Measurements from ENCODE around the gene TMEM131L.
"Not testable (repeated sequence)": the region's sequence is repeated elsewhere in the genome, so short reads cannot be mapped to it uniquely, and the experiment has no call there.

The TMEM131L gene

DNA sequence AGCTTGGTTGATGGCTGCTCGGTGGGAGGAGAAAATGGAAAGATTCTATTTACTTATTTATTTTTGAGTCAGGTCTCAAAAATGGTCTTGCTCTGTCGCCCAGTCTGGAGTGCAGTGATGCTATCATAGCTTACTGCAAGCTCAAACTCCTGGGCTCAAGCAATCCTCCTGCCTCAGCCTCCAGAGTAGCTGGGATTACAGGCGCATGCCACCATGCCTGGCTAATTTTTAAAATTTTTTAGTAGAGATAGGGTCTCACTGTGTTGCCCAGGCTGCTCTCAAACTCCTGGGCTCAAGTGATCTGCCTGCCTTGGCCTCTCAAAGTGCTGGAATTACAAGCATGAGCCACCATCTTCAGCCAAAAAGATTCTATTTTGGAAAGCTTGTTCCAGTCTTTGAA, 82.7 kb downstream of the TMEM131L start:
- H3K4me3 ChIP-seq (ENCODE audit: control insufficient read depth in 1 of 7, extremely low read depth in 1 of 7, insufficient read depth in 4 of 7, low read depth in 2 of 7, low read length in 6 of 7); H3K9me3 ChIP-seq (ENCODE audit: control extremely low read depth in 1 of 5, control insufficient read depth in 4 of 5, insufficient read depth in 2 of 5, low read depth in 1 of 5, low read length in 4 of 5); H3K36me3 ChIP-seq (ENCODE audit: control insufficient read depth in 4 of 4, insufficient read depth in 4 of 4, low read length in 3 of 4); H3K27ac ChIP-seq (ENCODE audit: insufficient read depth in 1 of 2, low read depth in 1 of 2, low read length in 2 of 2, poor library complexity in 1 of 2, severe bottlenecking in 2 of 2); H3K27me3 ChIP-seq (replicated peaks in 2 of 5; ENCODE audit: control insufficient read depth in 4 of 5, insufficient read depth in 5 of 5, low read length in 4 of 5); CTCF ChIA-PET; H3K4me1 ChIP-seq (ENCODE audit: control extremely low read depth in 1 of 4, control insufficient read depth in 4 of 4, insufficient read depth in 4 of 4, low read length in 3 of 4); DNase-seq: not testable (repeated sequence)
- 92% methylated on average over 2 of the region's 3 CpGs for WGBS (ENCODE audit: insufficient coverage)
- POLR2A ChIA-PET: interaction anchor here (0.6 kb wide), 1 partner anchor 170 kb away, joined by 3 read pairs; no protein-coding TSS in a partner anchor

DNA sequence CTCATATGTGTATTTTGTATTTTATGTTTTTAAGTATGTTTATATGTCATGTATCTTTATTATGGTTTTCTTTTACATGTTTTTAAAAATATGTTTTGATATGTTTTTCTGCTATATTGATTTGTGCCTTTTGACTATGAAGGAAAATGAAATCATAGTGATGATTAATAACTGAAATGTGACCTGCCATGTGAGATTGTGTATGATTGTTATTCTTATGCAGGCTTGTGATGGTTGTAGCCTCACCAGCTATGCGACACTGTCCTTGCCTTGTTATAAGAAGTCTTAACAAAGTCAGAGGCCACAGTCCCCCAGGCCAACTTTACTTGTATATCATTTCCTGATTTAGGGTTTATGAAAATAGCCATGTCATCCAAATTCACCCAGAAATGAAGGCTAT, 83.2 kb downstream of the TMEM131L start:
- whole genome bisulfite sequencing (ENCODE audit: insufficient coverage): no CpG with 5 or more reads among the region's 1 CpG
- no peaks in the 10 kb centered on the region for H3K9me3 ChIP-seq (ENCODE audit: control extremely low read depth in 1 of 5, control insufficient read depth in 4 of 5, insufficient read depth in 2 of 5, low read depth in 1 of 5, low read length in 4 of 5)
- no peak overlapping the region for H3K4me3 ChIP-seq (ENCODE audit: control insufficient read depth in 1 of 7, extremely low read depth in 1 of 7, insufficient read depth in 4 of 7, low read depth in 2 of 7, low read length in 6 of 7)
- H3K27ac ChIP-seq (ENCODE audit: insufficient read depth in 1 of 2, low read depth in 1 of 2, low read length in 2 of 2, poor library complexity in 1 of 2, severe bottlenecking in 2 of 2): no peak overlapping the region
- DNase-seq: peak in 2 of 3 donors; percentile 30 to 34
- ChIA-PET POLR2A (interaction anchor here (0.6 kb wide), 1 partner anchor 170 kb away, joined by 3 read pairs; no protein-coding TSS in a partner anchor), CTCF (no interaction called here)
- peaks cover 0 to 4% (median 0%) of the 10 kb centered on the region in 4 experiments for H3K4me1 ChIP-seq (ENCODE audit: control extremely low read depth in 1 of 4, control insufficient read depth in 4 of 4, insufficient read depth in 4 of 4, low read length in 3 of 4)
- peaks cover 0 to 5% (median 0%) of the 10 kb centered on the region in 4 experiments for H3K36me3 ChIP-seq (ENCODE audit: control insufficient read depth in 4 of 4, insufficient read depth in 4 of 4, low read length in 3 of 4)
- no peaks in the 10 kb centered on the region for H3K27me3 ChIP-seq (replicated peaks in 2 of 5; ENCODE audit: control insufficient read depth in 4 of 5, insufficient read depth in 5 of 5, low read length in 4 of 5)

DNA sequence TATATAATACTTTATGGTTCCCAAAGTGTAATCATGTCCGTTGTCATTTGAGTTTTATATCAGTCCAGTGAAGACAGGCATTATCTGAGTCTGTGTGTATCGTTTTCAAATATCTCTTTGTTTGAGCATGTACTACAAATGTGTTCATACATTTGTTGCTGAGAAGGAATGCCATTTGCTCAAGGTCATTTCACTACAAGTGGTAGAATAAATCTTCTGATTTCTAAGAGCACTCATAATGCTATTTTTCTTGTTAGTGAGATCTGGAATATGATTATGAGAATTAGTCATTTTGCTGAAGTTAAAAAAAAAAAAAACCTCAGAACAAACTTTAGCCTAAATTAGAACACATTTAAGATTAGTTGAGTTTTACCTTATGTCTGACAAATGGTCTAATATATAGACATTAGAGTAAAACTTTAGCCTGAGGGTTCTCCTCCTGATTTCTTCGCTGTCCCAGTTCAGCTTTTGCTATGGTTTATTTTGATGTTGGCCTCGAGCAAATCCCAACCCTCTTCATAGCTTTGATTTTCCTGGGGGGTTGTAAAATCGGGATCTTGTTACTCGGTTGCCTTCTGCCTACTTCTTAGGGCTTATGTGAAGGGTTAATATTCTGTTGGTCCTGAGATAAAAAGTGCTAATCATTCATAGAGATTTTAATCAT, 87.1 kb downstream of the TMEM131L start:
- peaks cover 3 to 19% (median 9%) of the 10 kb centered on the region in 4 experiments for H3K36me3 ChIP-seq (ENCODE audit: control insufficient read depth in 4 of 4, insufficient read depth in 4 of 4, low read length in 3 of 4)
- H3K27me3 ChIP-seq (replicated peaks in 2 of 5; ENCODE audit: control insufficient read depth in 4 of 5, insufficient read depth in 5 of 5, low read length in 4 of 5): no peaks in the 10 kb centered on the region
- no peak overlapping the region for H3K27ac ChIP-seq (ENCODE audit: insufficient read depth in 1 of 2, low read depth in 1 of 2, low read length in 2 of 2, poor library complexity in 1 of 2, severe bottlenecking in 2 of 2)
- CTCF ChIA-PET: no interaction called here
- no peak overlapping the region for H3K4me3 ChIP-seq (ENCODE audit: control insufficient read depth in 1 of 7, extremely low read depth in 1 of 7, insufficient read depth in 4 of 7, low read depth in 2 of 7, low read length in 6 of 7)
- POLR2A ChIA-PET: no interaction called here
- peaks cover 0 to 4% (median 0%) of the 10 kb centered on the region in 4 experiments for H3K4me1 ChIP-seq (ENCODE audit: control extremely low read depth in 1 of 4, control insufficient read depth in 4 of 4, insufficient read depth in 4 of 4, low read length in 3 of 4)
- no peak for DNase-seq
- WGBS (ENCODE audit: insufficient coverage): no CpG with 5 or more reads among the region's 6 CpGs
- H3K9me3 ChIP-seq (ENCODE audit: control extremely low read depth in 1 of 5, control insufficient read depth in 4 of 5, insufficient read depth in 2 of 5, low read depth in 1 of 5, low read length in 4 of 5): no peaks in the 10 kb centered on the region

DNA sequence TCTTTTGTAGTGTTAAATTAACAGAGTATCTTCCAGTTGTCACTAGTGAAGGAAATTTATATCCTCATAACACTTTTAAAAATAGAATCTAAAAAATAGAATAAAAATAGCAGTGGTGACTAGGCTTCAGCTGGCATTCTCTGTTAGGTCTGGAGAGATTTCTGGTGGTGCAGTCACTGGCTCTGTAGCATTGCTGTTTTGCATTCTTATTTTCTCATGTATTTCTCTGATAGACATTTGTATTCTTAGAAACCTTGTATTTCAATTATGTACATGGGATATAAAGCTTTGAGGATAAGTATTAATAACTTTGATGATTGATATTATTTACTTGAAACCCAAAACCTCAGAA, 87.6 kb downstream of the TMEM131L start:
- Histone ChIP-seq H3K36me3 (ENCODE audit: control insufficient read depth in 4 of 4, insufficient read depth in 4 of 4, low read length in 3 of 4) (peaks cover 3 to 19% (median 9%) of the 10 kb centered on the region in 4 experiments), H3K27ac (ENCODE audit: insufficient read depth in 1 of 2, low read depth in 1 of 2, low read length in 2 of 2, poor library complexity in 1 of 2, severe bottlenecking in 2 of 2) (no peak overlapping the region), H3K9me3 (ENCODE audit: control extremely low read depth in 1 of 5, control insufficient read depth in 4 of 5, insufficient read depth in 2 of 5, low read depth in 1 of 5, low read length in 4 of 5) (no peaks in the 10 kb centered on the region), H3K27me3 (replicated peaks in 2 of 5; ENCODE audit: control insufficient read depth in 4 of 5, insufficient read depth in 5 of 5, low read length in 4 of 5) (no peaks in the 10 kb centered on the region), H3K4me1 (ENCODE audit: control extremely low read depth in 1 of 4, control insufficient read depth in 4 of 4, insufficient read depth in 4 of 4, low read length in 3 of 4) (peaks cover 0 to 4% (median 0%) of the 10 kb centered on the region in 4 experiments), H3K4me3 (ENCODE audit: control insufficient read depth in 1 of 7, extremely low read depth in 1 of 7, insufficient read depth in 4 of 7, low read depth in 2 of 7, low read length in 6 of 7) (no peak overlapping the region)
- CTCF ChIA-PET: no interaction called here
- POLR2A ChIA-PET: no interaction called here
- DNase-seq: no peak

DNA sequence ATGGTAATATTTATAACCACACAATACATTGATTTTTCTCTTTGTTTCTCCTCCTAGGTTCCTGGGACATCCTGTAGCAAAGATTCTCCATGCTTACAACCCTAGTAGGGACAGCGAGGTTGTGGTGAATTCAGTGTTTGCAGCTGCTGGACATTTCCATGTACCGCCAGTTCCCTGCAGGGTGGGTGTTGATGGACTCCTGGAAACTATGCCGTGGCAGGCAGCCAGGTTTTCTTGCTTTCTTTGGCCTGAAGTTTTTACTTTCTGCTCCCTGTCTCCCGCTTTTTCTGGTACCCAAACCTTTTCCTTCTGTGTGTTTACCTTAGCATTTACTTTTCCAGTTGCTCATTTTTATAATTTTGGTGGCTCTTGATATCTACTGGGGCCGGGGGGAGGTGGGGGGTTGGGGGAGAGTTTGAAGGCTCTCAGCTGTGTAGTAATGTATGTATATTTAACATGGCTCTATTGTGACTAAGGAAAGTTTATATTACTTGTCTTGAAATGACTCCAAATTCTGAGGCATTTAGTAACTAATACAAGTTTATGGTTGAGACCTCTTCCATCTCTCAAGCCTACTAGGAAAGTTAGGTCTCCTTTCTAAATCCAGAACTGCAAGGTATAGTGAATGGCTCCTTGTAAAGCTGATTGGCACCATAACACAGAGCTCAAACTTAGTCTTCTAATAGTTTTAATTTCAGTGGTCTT, 89.7 kb downstream of the TMEM131L start:
- Histone ChIP-seq H3K9me3 (ENCODE audit: control extremely low read depth in 1 of 5, control insufficient read depth in 4 of 5, insufficient read depth in 2 of 5, low read depth in 1 of 5, low read length in 4 of 5) (peaks cover 0 to 3% (median under 1%) of the 10 kb centered on the region in 5 experiments), H3K36me3 (ENCODE audit: control insufficient read depth in 4 of 4, insufficient read depth in 4 of 4, low read length in 3 of 4) (peaks cover 7 to 31% (median 19%) of the 10 kb centered on the region in 4 experiments), H3K27ac (ENCODE audit: insufficient read depth in 1 of 2, low read depth in 1 of 2, low read length in 2 of 2, poor library complexity in 1 of 2, severe bottlenecking in 2 of 2) (no peak overlapping the region), H3K4me1 (ENCODE audit: control extremely low read depth in 1 of 4, control insufficient read depth in 4 of 4, insufficient read depth in 4 of 4, low read length in 3 of 4) (no peaks in the 10 kb centered on the region), H3K27me3 (replicated peaks in 2 of 5; ENCODE audit: control insufficient read depth in 4 of 5, insufficient read depth in 5 of 5, low read length in 4 of 5) (no peaks in the 10 kb centered on the region), H3K4me3 (ENCODE audit: control insufficient read depth in 1 of 7, extremely low read depth in 1 of 7, insufficient read depth in 4 of 7, low read depth in 2 of 7, low read length in 6 of 7) (no peak overlapping the region)
- no peak for DNase-seq
- ChIA-PET CTCF (no interaction called here), POLR2A (no interaction called here)
- 100% methylated on average over 3 of the region's 5 CpGs for WGBS (ENCODE audit: insufficient coverage)

DNA sequence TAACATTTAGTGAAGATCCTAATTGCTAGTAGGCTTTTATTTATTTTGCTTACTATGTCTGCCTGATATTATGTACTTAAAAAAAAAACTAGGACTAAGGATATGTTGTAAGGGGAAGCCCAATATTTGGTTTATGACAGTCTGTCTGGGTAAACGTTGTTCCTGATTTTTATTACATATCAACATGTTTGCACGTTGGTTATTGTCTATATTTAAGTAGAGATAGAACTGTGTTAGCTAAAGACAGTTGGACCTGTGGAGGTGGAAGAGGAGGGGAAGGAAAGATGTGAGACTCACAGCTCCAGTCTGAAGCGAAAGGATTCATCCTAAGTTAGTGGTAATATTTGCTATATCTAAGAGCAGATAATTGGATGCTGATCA, 90.3 kb downstream of the TMEM131L start:
- CTCF ChIA-PET: no interaction called here
- no peaks in the 10 kb centered on the region for H3K27me3 ChIP-seq (replicated peaks in 2 of 5; ENCODE audit: control insufficient read depth in 4 of 5, insufficient read depth in 5 of 5, low read length in 4 of 5)
- H3K36me3 ChIP-seq (ENCODE audit: control insufficient read depth in 4 of 4, insufficient read depth in 4 of 4, low read length in 3 of 4): peaks cover 8 to 33% (median 21%) of the 10 kb centered on the region in 4 experiments
- H3K27ac ChIP-seq (ENCODE audit: insufficient read depth in 1 of 2, low read depth in 1 of 2, low read length in 2 of 2, poor library complexity in 1 of 2, severe bottlenecking in 2 of 2): no peak overlapping the region
- H3K4me1 ChIP-seq (ENCODE audit: control extremely low read depth in 1 of 4, control insufficient read depth in 4 of 4, insufficient read depth in 4 of 4, low read length in 3 of 4): no peaks in the 10 kb centered on the region
- POLR2A ChIA-PET: no interaction called here
- WGBS (ENCODE audit: insufficient coverage): 88% methylated on average over 1 of the region's 3 CpGs
- DNase-seq: no peak
- no peak overlapping the region for H3K4me3 ChIP-seq (ENCODE audit: control insufficient read depth in 1 of 7, extremely low read depth in 1 of 7, insufficient read depth in 4 of 7, low read depth in 2 of 7, low read length in 6 of 7)
- peaks cover 0 to 6% (median 1%) of the 10 kb centered on the region in 5 experiments for H3K9me3 ChIP-seq (ENCODE audit: control extremely low read depth in 1 of 5, control insufficient read depth in 4 of 5, insufficient read depth in 2 of 5, low read depth in 1 of 5, low read length in 4 of 5)

DNA sequence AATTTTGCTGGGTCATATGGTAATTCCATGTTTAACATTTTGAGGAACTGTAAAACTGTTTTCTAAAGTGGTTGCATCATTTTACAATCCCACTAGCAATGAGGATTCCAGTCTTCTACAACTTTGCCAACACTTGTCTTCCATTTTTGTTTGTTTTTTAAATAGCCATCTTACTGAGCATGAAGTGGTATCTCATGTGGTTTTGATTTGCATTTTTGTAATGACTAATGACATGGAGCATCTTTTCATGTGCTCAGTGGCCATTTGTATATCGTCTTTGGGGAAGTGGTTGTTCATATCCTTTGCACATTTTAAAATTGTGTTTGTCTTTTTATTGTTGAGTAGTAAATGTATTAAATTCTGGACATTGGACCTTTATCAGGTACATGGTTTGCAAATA, 94.7 kb downstream of the TMEM131L start:
- Histone ChIP-seq H3K4me1 (ENCODE audit: control extremely low read depth in 1 of 4, control insufficient read depth in 4 of 4, insufficient read depth in 4 of 4, low read length in 3 of 4) (no peaks in the 10 kb centered on the region), H3K27ac (ENCODE audit: insufficient read depth in 1 of 2, low read depth in 1 of 2, low read length in 2 of 2, poor library complexity in 1 of 2, severe bottlenecking in 2 of 2) (no peak overlapping the region), H3K27me3 (replicated peaks in 2 of 5; ENCODE audit: control insufficient read depth in 4 of 5, insufficient read depth in 5 of 5, low read length in 4 of 5) (no peaks in the 10 kb centered on the region), H3K36me3 (ENCODE audit: control insufficient read depth in 4 of 4, insufficient read depth in 4 of 4, low read length in 3 of 4) (peaks cover 11 to 39% (median 24%) of the 10 kb centered on the region in 4 experiments), H3K4me3 (ENCODE audit: control insufficient read depth in 1 of 7, extremely low read depth in 1 of 7, insufficient read depth in 4 of 7, low read depth in 2 of 7, low read length in 6 of 7) (no peak overlapping the region), H3K9me3 (ENCODE audit: control extremely low read depth in 1 of 5, control insufficient read depth in 4 of 5, insufficient read depth in 2 of 5, low read depth in 1 of 5, low read length in 4 of 5) (peaks cover 0 to 8% (median 1%) of the 10 kb centered on the region in 5 experiments)
- no CpG with 5 or more reads among the region's 1 CpG for WGBS (ENCODE audit: insufficient coverage)
- CTCF ChIA-PET: interaction anchor here (1.4 kb wide), 1 partner anchor 11 kb away, joined by 4 read pairs; no protein-coding TSS in a partner anchor
- POLR2A ChIA-PET: no interaction called here
- DNase-seq: no peak
